Type B pancreatic cell (in vitro differentiated cells): ENCODE data around the gene KRTAP5-9. TPM values are rescaled to one million over a fixed set of nuclear protein-coding genes. Genes with fewer than 3 reads are reported as not detected.
"Not testable (repeated sequence)": the region's sequence is repeated elsewhere in the genome, so short reads cannot be mapped to it uniquely, and the experiment has no call there.

Experiments used
- DNase-seq: peaks from one replicate; pipeline ENCODE4 v3.0.0; 2021; ENCODE audit warnings: mixed read lengths; ENCODE audit not compliant: unreplicated experiment; ENCODE audit errors: extremely low spot score
- H3K27ac Mint-ChIP-seq: 2 replicates; pipeline ENCODE4 v1.8.0; 2021; ENCODE audit warnings: mild to moderate bottlenecking, mixed read lengths
- H3K27me3 Mint-ChIP-seq: 2 replicates; pipeline ENCODE4 v1.8.0; 2021; ENCODE audit warnings: mixed read lengths
- H3K36me3 Mint-ChIP-seq: 2 replicates; pipeline ENCODE4 v1.8.0; 2021; ENCODE audit warnings: mixed read lengths
- H3K4me1 Mint-ChIP-seq: one replicate; pipeline ENCODE4 v1.8.0; 2021; ENCODE audit warnings: mixed read lengths; ENCODE audit not compliant: unreplicated experiment
- H3K4me3 Mint-ChIP-seq: 2 replicates; pipeline ENCODE4 v1.8.0; 2021; ENCODE audit warnings: mild to moderate bottlenecking, mixed read lengths
- H3K9me3 Mint-ChIP-seq: 2 replicates; pipeline ENCODE4 v1.8.0; 2021; ENCODE audit warnings: mixed read lengths
- total RNA-seq: library from RNA; stranded (reverse); gene quantifications from 2 replicates; pipeline ENCODE4 v1.2.1, GENCODE V29; 2021; ENCODE audit warnings: low replicate concordance
- TF ChIP-seq, protein P1 (sequence below): fragments of 200-600 bp; sonication (generic); conservative IDR thresholded peaks from 2 replicates; pipeline ENCODE4 v1.5.0; 2021; ENCODE audit warnings: antibody characterized with exemption, mild to moderate bottlenecking

The KRTAP5-9 gene
- total RNA-seq, 1 donor from 2014 or later: 0.43 TPM

DNA sequence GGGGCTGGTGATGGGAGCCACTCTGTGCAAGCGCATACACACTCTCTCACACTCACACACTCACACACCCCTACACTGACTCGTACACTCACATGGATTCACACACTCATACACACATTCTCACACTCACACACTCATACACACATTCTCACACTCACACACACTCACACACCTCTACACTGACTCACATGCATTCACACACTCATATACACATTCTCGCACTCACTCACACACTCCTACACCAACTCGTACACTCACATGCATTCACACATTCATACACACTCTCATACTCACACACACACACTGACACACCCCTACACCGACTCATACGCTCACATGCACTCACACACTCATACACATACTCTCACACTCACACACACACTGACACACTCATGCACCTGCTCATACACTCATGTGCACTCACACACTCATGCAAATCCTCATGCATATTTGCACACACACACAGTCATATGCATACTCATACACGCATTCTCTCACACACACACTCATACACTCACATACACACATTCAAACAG, 29.3 kb downstream of the KRTAP5-9 start:
- Mint-ChIP-seq H3K27ac (no peak overlapping the region), H3K9me3 (no peaks in the 10 kb centered on the region)

DNA sequence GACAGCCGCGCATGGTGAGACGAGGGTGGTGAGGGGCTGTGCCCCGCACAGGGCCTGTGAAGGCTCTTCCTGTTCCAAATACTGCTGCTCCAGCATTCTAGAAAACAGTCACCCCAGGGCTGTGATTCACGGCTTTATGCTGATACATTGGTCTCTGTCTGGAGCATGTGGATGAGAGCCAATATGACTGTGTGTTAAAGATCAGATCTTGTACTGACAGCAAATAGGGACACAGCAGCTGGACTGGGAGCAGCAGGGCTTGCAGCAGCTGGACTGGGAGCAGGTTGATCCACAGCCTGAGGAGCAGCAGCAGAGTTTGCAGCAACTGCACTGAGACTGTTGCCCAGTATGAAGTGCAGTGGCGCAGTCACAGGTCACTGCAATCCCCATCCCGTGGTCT, 31.3 kb downstream of the KRTAP5-9 start:
- DNase-seq, H3K4me3 Mint-ChIP-seq, H3K36me3 Mint-ChIP-seq, H3K27ac Mint-ChIP-seq, H3K9me3 Mint-ChIP-seq, H3K27me3 Mint-ChIP-seq: not testable (repeated sequence)
- peaks cover 12% of the 10 kb centered on the region for H3K4me1 Mint-ChIP-seq

More for the DNA sequence above, 29.3 kb downstream of the KRTAP5-9 start:
- no peaks in the 10 kb centered on the region for H3K36me3 Mint-ChIP-seq
- peaks cover 7% of the 10 kb centered on the region for H3K27me3 Mint-ChIP-seq
- peaks cover 12% of the 10 kb centered on the region for H3K4me1 Mint-ChIP-seq
- TF ChIP-seq, protein P1, sequence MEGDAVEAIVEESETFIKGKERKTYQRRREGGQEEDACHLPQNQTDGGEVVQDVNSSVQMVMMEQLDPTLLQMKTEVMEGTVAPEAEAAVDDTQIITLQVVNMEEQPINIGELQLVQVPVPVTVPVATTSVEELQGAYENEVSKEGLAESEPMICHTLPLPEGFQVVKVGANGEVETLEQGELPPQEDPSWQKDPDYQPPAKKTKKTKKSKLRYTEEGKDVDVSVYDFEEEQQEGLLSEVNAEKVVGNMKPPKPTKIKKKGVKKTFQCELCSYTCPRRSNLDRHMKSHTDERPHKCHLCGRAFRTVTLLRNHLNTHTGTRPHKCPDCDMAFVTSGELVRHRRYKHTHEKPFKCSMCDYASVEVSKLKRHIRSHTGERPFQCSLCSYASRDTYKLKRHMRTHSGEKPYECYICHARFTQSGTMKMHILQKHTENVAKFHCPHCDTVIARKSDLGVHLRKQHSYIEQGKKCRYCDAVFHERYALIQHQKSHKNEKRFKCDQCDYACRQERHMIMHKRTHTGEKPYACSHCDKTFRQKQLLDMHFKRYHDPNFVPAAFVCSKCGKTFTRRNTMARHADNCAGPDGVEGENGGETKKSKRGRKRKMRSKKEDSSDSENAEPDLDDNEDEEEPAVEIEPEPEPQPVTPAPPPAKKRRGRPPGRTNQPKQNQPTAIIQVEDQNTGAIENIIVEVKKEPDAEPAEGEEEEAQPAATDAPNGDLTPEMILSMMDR: no peak
- H3K4me3 Mint-ChIP-seq: no peak overlapping the region
- no peak for DNase-seq

DNA sequence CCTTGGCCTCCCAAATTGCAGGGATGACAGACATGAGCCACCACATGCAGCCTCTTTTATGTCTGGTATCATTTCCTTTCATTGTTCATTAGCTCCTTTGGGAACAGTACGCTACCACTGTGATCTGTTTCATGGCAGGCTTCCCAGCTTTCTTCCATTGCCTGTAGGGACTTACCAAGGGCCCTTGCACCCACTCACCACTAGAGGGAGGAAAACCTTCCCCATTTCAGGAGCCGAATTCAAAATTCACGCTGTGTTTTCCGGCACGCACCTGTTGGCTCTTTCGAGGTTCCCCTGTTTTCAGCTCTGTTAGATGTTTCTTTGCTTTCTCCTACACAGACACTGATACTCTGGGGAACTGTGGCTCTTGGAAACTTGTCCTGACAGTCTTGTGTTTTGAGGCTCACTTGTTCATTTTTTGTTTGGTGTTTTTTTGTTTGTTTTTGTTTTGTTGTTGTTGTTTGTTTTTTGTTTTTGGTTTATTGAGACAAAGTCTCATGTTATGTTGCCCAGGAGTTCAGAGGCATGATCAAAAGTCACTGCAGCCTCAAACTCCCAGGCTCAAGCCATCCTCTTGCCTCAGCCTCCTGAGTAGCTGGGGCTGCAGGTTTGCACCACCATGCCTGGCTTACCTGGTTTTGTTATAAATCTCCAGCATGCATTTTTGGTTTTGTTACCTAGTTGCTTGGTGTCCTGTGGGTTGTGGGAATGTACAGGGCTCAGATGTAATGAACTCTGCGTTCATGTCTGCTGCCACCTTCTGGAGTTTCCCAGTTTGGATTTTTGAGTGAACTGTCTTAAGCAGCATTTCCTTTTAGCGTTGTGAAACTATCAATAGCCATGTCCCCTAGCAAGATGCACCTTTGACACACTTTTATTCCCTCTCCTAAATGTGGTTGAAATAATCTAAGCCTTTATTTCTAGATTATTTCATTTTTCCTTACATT, 32.1 kb downstream of the KRTAP5-9 start:
- no peaks in the 10 kb centered on the region for H3K9me3 Mint-ChIP-seq
- H3K27me3 Mint-ChIP-seq: peaks cover 9% of the 10 kb centered on the region
- DNase-seq: no peak
- H3K27ac Mint-ChIP-seq: no peak overlapping the region
- H3K4me1 Mint-ChIP-seq: peaks cover 12% of the 10 kb centered on the region
- TF ChIP-seq, protein P1: peak; percentile 88
- no peaks in the 10 kb centered on the region for H3K36me3 Mint-ChIP-seq
- no peak overlapping the region for H3K4me3 Mint-ChIP-seq

DNA sequence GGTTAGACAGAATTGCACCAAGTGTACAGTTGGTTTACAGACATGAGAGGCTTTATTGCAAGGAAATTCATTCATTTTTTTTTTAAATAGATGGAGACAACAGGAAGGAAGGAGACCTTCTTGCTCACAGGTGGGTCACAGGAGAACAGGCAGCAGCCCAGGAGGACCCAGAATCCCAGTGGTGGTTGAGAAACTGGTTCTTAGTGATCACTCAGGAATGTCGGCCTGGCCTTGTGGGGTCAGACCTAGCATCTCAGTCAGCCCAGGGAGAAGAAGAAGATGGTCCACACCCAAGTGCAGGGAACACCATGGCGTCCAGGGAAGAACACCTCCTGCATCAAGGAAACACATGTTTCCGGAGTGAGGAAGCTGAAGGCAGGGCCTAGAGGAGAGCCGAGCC, 33.6 kb downstream of the KRTAP5-9 start:
- TF ChIP-seq, protein P1: no peak
- Mint-ChIP-seq H3K36me3 (no peaks in the 10 kb centered on the region), H3K4me1 (peaks cover 21% of the 10 kb centered on the region), H3K9me3 (no peaks in the 10 kb centered on the region), H3K27me3 (peaks cover 9% of the 10 kb centered on the region), H3K27ac (no peak overlapping the region), H3K4me3 (no peak overlapping the region)
- DNase-seq: no peak

DNA sequence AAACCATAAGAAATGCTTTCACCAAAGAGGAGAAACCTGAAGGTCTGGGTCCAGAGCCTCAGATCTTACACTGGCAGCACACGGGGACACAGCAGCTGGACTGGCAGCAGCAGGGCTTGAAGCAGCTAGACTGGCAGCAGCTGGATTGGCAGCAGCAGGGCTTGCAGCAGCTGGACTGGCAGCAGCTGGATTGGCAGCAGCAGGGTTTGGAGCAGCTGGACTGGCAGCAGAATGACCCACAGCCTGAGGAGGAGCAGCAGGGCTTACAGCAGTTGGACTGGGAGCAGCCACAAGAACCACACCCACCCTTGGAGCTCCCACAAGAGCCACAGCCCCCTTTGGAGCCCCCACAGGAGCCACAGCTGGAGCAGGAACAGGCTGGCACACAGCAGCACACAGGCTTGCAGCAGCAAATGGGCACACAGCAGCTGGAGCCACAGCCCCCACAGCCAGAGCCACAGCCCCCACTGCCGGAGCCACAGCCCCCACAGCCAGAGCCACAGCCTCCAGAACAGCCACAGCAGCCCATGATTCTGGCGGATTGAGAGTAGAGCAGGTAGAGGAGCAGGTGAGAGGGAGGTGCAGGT, 34.2 kb downstream of the KRTAP5-9 start, which contains the start of gene KRTAP5-11:
TSS of gene KRTAP5-11 (minus strand) at position 567 of the 587 bp plus-strand sequence. CDS start at position 529, 38 bp downstream.
- Mint-ChIP-seq H3K9me3 (no peaks in the 10 kb centered on the region), H3K36me3 (no peaks in the 10 kb centered on the region), H3K27me3 (peaks cover 9% of the 10 kb centered on the region), H3K27ac (peak within 1 kb of the TSS; percentile 2), H3K4me1 (peaks cover 22% of the 10 kb centered on the region), H3K4me3 (no peak within 1 kb of the TSS)
- no peak for DNase-seq
- TF ChIP-seq, protein P1: no peak

DNA sequence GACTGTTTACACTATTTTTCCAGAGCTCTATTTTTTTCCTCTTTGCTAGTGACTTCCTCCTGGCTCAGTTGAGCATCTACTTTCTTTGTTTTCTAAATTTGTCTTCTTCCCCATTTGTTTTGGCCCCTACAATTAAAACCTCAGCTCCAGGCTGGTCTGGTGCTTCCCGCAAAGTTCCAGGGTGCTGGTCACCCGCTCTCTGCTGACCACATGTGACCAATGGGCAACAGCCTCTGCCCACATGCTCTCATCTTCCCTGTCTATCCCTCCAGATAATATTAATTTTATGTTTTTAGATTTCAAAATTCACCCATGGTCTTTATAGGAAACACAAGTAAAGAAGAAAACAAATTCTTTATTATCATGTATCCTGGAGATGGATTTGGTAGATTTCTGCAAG, 34.7 kb downstream of the KRTAP5-9 start:
- not testable (repeated sequence) for H3K9me3 Mint-ChIP-seq, H3K36me3 Mint-ChIP-seq, H3K27me3 Mint-ChIP-seq, DNase-seq, H3K4me3 Mint-ChIP-seq
- H3K27ac Mint-ChIP-seq: peak overlapping the region; percentile 2
- H3K4me1 Mint-ChIP-seq: peaks cover 22% of the 10 kb centered on the region

DNA sequence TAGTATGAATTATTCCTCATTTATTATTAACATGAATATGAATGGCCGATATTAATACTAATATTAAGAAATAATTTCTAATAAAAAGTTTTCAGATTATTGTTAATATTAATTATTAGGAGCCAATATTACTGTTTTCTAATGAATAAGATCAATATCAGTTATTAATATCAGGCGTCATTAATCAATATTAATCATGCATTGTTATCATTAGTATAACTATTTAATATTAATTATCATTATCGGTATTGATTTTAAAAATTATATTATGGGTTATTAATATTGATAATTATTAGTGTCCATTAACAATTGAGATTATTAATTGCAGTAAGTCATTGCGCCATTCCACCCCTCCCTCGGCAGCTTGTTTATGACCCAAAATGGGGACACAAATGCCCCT, 37.5 kb downstream of the KRTAP5-9 start:
- not testable (repeated sequence) for DNase-seq, H3K9me3 Mint-ChIP-seq, H3K27ac Mint-ChIP-seq, H3K36me3 Mint-ChIP-seq, H3K4me3 Mint-ChIP-seq, H3K27me3 Mint-ChIP-seq
- peaks cover 21% of the 10 kb centered on the region for H3K4me1 Mint-ChIP-seq

DNA sequence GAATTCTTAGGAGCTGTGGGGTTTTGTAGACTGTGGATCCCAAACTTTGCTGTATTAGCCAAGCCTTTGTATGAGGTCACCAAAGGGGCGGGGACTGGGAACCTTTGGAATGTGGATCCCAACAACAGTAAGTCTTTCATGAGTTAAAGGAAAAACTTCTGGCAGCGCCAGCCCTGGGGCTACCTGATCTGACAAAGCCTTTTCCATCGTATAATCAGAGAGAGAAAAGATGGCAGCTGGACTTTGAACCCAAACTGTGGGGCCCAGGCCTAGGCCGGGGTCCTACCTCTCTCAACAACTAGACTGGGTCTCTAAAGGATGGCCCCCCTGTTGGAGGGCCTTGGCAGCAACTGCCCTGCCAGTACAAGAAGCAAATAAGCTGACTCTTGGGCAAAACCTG, 40.1 kb downstream of the KRTAP5-9 start:
- not testable (repeated sequence) for DNase-seq, H3K27ac Mint-ChIP-seq, H3K27me3 Mint-ChIP-seq, H3K36me3 Mint-ChIP-seq, H3K9me3 Mint-ChIP-seq, H3K4me3 Mint-ChIP-seq
- H3K4me1 Mint-ChIP-seq: peaks cover 15% of the 10 kb centered on the region

DNA sequence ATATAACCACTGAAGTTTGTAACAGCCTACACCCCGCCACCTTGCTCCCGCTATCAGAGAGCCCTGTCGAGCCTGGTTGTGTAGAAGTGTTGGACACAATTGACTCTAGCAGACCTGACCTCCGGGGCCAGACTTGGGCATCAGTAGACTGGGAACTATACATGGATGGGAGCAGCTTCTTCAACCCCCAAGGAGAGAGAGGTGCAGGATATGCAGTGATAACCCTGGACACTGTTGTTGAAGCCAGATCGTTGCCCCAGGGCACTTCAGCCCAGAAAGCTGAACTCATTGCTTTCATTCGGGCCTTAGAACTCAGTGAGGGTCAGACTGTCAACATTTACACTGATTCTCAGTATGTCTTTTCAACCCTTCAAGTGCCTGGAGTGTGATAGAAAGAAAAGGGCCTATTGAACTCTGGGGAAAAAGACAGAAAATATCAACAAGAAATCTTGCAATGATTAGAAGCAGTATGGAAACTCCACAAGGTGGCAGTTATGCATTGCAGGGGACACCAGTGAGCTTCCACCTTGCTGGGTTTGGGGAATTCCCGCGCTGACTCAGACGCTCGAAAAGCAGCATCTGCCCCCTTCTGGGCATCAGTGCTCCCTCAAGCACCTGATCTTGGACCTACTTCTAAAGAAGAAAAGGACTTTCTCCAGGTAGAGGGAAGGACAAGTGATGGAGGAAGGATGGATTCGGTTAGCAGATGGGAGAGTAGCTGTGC, 40.8 kb downstream of the KRTAP5-9 start:
- H3K9me3 Mint-ChIP-seq, H3K36me3 Mint-ChIP-seq, H3K27ac Mint-ChIP-seq, DNase-seq, H3K27me3 Mint-ChIP-seq, H3K4me3 Mint-ChIP-seq: not testable (repeated sequence)
- peaks cover 15% of the 10 kb centered on the region for H3K4me1 Mint-ChIP-seq
